ENCODE data around the gene ADIRF. TPM values are rescaled to one million over a fixed set of nuclear protein-coding genes. Genes with fewer than 3 reads are reported as not detected.
"Not testable (repeated sequence)": the region's sequence is repeated elsewhere in the genome, so short reads cannot be mapped to it uniquely, and the experiment has no call there.

The ADIRF gene
- total RNA-seq, 1 donor from 2014 or later = 41.1 TPM

DNA sequence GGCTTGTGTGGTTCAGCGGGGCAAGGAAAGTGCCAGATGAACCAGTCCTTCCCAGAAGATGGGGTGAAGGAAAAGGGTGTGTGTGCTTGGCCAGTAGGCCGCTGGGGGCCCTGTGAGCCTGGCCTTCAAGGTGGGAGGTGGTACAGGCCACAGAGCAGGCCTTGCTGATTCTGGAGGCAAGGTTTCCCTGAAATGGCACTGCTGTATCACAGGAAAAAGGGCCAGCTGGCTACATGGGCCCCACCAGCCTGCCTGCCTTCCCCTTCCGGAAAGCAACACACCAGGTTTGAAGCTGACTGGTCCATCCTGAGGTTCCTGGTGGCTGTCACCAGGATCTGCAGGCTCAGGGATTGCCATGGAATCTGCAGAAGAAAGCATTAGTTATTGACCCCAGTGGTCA, 23.4 kb upstream of the ADIRF start:
- H3K27me3 ChIP-seq (ENCODE audit: low read depth) = no peaks in the 10 kb centered on the region
- TF ChIP-seq, protein P1, sequence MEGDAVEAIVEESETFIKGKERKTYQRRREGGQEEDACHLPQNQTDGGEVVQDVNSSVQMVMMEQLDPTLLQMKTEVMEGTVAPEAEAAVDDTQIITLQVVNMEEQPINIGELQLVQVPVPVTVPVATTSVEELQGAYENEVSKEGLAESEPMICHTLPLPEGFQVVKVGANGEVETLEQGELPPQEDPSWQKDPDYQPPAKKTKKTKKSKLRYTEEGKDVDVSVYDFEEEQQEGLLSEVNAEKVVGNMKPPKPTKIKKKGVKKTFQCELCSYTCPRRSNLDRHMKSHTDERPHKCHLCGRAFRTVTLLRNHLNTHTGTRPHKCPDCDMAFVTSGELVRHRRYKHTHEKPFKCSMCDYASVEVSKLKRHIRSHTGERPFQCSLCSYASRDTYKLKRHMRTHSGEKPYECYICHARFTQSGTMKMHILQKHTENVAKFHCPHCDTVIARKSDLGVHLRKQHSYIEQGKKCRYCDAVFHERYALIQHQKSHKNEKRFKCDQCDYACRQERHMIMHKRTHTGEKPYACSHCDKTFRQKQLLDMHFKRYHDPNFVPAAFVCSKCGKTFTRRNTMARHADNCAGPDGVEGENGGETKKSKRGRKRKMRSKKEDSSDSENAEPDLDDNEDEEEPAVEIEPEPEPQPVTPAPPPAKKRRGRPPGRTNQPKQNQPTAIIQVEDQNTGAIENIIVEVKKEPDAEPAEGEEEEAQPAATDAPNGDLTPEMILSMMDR (IDR thresholded peaks at IDR 0.05; ENCODE audit: borderline replicate concordance) = no peak
- H3K36me3 ChIP-seq = peaks cover 23% of the 10 kb centered on the region
- no peaks in the 10 kb centered on the region for H3K9me3 ChIP-seq (replicated peaks)
- peak overlapping the region; percentile 38 for H3K27ac ChIP-seq (replicated peaks)
- peak overlapping the region; percentile 15 for H3K4me3 ChIP-seq
- peaks cover 76% of the 10 kb centered on the region for H3K4me1 ChIP-seq
- DNase-seq = no peak
- intact Hi-C loops (cut with micrococcal nuclease) = no loop called here

DNA sequence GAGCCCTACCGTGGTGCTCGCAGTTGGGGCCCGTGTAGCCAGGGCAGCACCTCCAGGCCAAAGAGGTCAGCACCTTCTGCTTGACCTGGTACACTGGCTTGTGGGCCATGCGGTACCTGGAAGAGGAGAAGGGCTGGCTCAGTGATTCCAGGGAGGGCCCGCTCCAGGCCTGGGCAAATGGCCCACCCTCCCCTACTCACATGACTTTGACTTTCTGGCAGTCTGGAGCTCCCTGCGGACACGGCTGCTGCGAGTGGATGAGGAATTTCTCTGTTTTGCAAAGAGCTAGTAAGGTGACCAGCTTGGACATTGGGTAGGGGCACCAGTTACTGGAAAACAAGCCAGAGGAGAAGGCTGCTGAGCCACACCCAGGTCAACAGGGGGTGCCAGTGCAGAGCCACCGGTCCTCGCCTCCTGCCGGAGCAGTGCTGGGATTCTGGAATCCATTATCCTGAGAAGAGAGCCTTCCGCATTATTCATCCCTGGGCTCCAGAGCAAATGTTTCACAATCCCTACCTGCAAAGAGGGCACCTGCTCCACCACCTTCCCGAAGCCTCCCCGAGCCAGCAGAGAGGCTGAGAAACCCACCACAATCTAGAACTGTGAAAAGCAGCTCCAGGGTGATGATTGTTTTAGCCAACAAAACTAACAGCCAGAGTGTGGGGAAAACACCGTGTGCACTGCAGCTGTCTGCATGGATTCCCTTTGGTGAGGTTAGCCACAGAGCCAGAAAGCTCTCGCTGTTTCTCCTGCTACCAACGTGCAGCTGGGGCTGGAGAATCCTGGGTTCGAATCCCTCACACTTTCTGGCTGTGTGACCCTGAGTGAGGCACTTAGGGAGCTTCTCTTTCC, 22.7 kb upstream of the ADIRF start:
- Histone ChIP-seq H3K27ac (replicated peaks) (peak overlapping the region; percentile 38), H3K9me3 (replicated peaks) (no peaks in the 10 kb centered on the region), H3K4me3 (peak overlapping the region; percentile 15), H3K27me3 (ENCODE audit: low read depth) (no peaks in the 10 kb centered on the region), H3K36me3 (peaks cover 23% of the 10 kb centered on the region), H3K4me1 (peaks cover 83% of the 10 kb centered on the region)
- TF ChIP-seq, protein P1 (IDR thresholded peaks at IDR 0.05; ENCODE audit: borderline replicate concordance) = peak; percentile 54
- peak; percentile 16 for DNase-seq
- intact Hi-C loops (cut with micrococcal nuclease) = no loop called here

DNA sequence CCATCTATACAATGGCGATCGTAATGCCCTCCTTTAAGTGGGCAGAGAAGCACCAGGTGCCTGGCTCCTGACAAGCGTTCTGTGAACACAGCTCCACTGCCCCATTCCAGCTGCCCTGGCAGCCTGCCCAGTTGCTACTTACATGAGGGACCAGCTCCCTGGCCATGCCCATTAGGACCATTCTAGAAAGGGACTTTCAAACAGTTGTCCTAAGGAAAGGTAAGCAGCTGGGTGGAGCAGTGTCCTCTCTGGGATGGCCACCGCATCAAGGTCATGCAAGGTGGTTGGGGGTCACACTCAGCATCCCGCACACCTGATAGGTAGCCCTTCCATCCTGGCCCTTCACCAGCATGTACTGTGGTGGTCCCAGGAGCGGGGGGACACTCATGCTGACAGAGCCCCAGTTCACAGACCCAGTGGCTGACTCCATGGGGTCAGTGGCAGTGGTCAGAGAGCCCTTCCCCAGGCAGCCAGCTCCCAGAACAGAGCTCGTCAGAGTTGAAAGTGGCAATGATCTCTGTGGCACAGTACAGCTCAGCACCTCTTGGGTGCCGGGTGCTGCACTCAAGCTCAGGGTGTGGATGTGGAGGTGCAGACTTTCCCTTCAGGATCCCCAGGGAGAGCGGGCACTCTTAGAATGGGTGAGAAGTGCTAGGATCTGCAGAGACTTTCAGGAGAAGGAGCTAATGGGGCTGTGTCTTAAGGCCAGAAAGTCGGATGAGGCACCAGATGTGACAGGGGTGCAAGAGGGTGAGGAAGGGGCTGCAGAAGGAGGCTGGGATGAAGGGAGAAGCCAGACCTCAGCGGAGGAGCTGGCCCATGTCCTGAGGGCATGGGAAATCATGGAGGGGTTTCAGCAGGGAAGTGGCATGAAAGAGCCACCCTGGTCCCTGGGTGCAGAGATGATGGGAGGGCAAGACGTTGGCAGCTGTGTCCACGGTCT, 21.8 kb upstream of the ADIRF start:
- peak; percentile 59 for DNase-seq
- H3K9me3 ChIP-seq (replicated peaks) = no peaks in the 10 kb centered on the region
- peak overlapping the region; percentile 5 for H3K27ac ChIP-seq (replicated peaks)
- intact Hi-C loops (cut with micrococcal nuclease) = no loop called here
- H3K27me3 ChIP-seq (ENCODE audit: low read depth) = no peaks in the 10 kb centered on the region
- no peak overlapping the region for H3K4me3 ChIP-seq
- TF ChIP-seq, protein P1 (IDR thresholded peaks at IDR 0.05; ENCODE audit: borderline replicate concordance) = no peak
- peaks cover 92% of the 10 kb centered on the region for H3K4me1 ChIP-seq
- peaks cover 23% of the 10 kb centered on the region for H3K36me3 ChIP-seq

DNA sequence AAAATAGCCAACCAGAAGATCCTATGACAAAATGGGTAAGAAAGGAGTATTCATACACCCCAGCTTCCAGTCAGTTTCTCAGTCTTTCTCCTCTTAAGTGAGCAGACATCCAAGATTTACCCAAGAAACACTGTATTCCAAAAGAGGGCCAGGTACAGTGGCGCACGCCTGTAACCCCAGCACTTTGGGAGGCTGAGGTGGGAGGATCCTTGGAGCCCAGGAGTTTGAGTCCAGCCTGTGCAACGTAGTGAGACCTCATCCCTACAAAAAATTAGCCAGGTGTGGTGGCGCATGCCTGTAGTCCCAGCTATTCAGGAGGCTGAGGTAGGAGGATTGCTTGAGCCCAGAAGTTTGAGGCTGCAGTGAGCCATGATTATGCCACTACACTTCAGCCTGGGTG, 20.5 kb upstream of the ADIRF start:
- Histone ChIP-seq H3K36me3 (peaks cover 23% of the 10 kb centered on the region), H3K4me1 (peaks cover 95% of the 10 kb centered on the region)
- H3K27me3 ChIP-seq (ENCODE audit: low read depth); DNase-seq; H3K4me3 ChIP-seq; H3K9me3 ChIP-seq (replicated peaks); H3K27ac ChIP-seq (replicated peaks); intact Hi-C loops (cut with micrococcal nuclease): not testable (repeated sequence)

DNA sequence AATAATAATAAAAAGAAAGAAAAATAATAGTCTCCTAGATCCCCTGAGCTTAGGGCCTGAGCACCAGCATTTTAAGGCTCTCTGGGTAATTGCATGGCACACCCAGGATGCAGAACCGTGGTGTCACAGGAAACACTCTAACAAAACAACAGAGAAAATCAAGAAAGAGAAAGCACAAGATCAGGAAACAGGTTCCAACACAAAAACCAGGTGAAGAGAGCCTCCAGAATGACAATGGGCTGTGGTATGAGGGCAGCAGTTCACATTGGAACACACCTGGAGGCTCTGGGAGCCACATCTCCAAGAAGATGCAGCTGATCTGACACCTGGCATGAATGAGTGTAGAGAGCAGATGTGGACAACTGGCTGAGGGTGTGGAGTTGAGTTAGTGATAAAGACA, 17.9 kb upstream of the ADIRF start:
- H3K4me1 ChIP-seq = peaks cover 100% of the 10 kb centered on the region
- no peak overlapping the region for H3K4me3 ChIP-seq
- TF ChIP-seq, protein P1 (IDR thresholded peaks at IDR 0.05; ENCODE audit: borderline replicate concordance) = no peak
- peaks cover 6% of the 10 kb centered on the region for H3K36me3 ChIP-seq
- peaks cover 13% of the 10 kb centered on the region for H3K9me3 ChIP-seq (replicated peaks)
- intact Hi-C loops (cut with micrococcal nuclease) = no loop called here
- DNase-seq = no peak
- H3K27ac ChIP-seq (replicated peaks) = peak overlapping the region; percentile 88
- no peaks in the 10 kb centered on the region for H3K27me3 ChIP-seq (ENCODE audit: low read depth)

All from left ventricle myocardium inferior (tissue), 1 donor.